SK-N-SH (cell line): Measurements from ENCODE around the gene MMP14. TPM values are rescaled to one million over a fixed set of nuclear protein-coding genes. Genes with fewer than 3 reads are reported as not detected.

ENCODE experiments used
- CTCF ChIA-PET: fragments of 300-600, 350-600 bp; formaldehyde crosslinking; extraction: SDS; loops from one replicate; lab custom pipeline; 2021; lab: Yijun Ruan, JAX
- POLR2A ChIA-PET: fragments of 350-600 bp; sonication (Branson Sonifier 250); formaldehyde crosslinking; extraction: SDS; loops from one replicate; lab custom pipeline; 2020; ENCODE audit warnings: antibody characterized with exemption, inconsistent platforms; lab: Yijun Ruan, JAX
- DNase-seq: peaks from one replicate; pipeline ENCODE4 v3.0.0; 2012
- H2AFZ ChIP-seq: fragments of 200-600 bp; sonication (generic); 2 replicates; pipeline ENCODE4 v1.8.1; 2016; ENCODE audit warnings: antibody characterized with exemption, mild to moderate bottlenecking, low read depth
- H3F3A ChIP-seq: fragments of 200-600 bp; sonication (generic); replicated peaks from 2 replicates; pipeline ENCODE3; 2016; ENCODE audit warnings: antibody characterized with exemption, mild to moderate bottlenecking; ENCODE audit not compliant: insufficient read depth
- H3K27ac ChIP-seq, 2 experiments: fragments of 200-500 bp in 1 of 2; fragments of 200-600 bp in 1 of 2; sonication (Bioruptor generic) in 1 of 2; sonication (generic), shearing (Covaris generic) in 1 of 2; 2 replicates each; pipeline versions ENCODE4 v1.5.1 to v1.6.1; 2014 to 2016; ENCODE audit warnings: low read depth in 2 of 2, inconsistent platforms in 1 of 2, low read length in 1 of 2, mild to moderate bottlenecking in 1 of 2, mixed read lengths in 1 of 2
- H3K27me3 ChIP-seq: fragments of 200-600 bp; sonication (generic), shearing (Covaris generic); 2 replicates; pipeline ENCODE4 v1.6.1; 2016; ENCODE audit warnings: mixed run types; ENCODE audit not compliant: insufficient read depth
- H3K36me3 ChIP-seq, 2 experiments: fragments of 200-500 bp in 1 of 2; fragments of 200-600 bp in 1 of 2; sonication (Bioruptor generic) in 1 of 2; sonication (generic) in 1 of 2; replicated peaks in 1 of 2; 2 replicates each; pipeline versions ENCODE3 to v1.5.1; 2014 to 2016; ENCODE audit warnings: low read length in 1 of 2, mild to moderate bottlenecking in 1 of 2; ENCODE audit not compliant: insufficient read depth in 2 of 2, control insufficient read depth in 1 of 2
- H3K4me1 ChIP-seq, 2 experiments: fragments of 200-500 bp in 1 of 2; fragments of 200-600 bp in 1 of 2; sonication (Bioruptor generic) in 1 of 2; sonication (generic), shearing (Covaris generic) in 1 of 2; 2 replicates each; pipeline versions ENCODE4 v1.5.1 to v1.6.1; 2014 to 2016; ENCODE audit warnings: low read depth in 1 of 2, low read length in 1 of 2, mixed run types in 1 of 2; ENCODE audit not compliant: insufficient read depth in 2 of 2, control insufficient read depth in 1 of 2
- H3K4me2 ChIP-seq: fragments of 200-600 bp; sonication (generic), shearing (Covaris generic); 2 replicates; pipeline ENCODE4 v1.6.1; 2017; ENCODE audit warnings: mixed run types
- H3K4me3 ChIP-seq, 2 experiments: fragments of 200-500 bp in 1 of 2; fragments of 200-600 bp in 1 of 2; sonication (Bioruptor generic) in 1 of 2; sonication (generic), shearing (Covaris generic) in 1 of 2; 2 replicates each; pipeline versions ENCODE4 v1.5.1 to v1.8.1; 2014 to 2016; ENCODE audit warnings: low read depth in 2 of 2, inconsistent platforms in 1 of 2, low read length in 1 of 2, mild to moderate bottlenecking in 1 of 2, mixed read lengths in 1 of 2, moderate library complexity in 1 of 2
- H3K79me2 ChIP-seq: fragments of 200-600 bp; sonication (generic); 2 replicates; pipeline ENCODE4 v1.8.1; 2017; ENCODE audit warnings: mild to moderate bottlenecking; ENCODE audit not compliant: insufficient read depth
- H3K9ac ChIP-seq: fragments of 200-600 bp; sonication (generic); 2 replicates; pipeline ENCODE4 v1.6.1; 2017; ENCODE audit warnings: mixed run types
- H3K9me2 ChIP-seq: fragments of 200-600 bp; sonication (generic); 2 replicates; pipeline ENCODE4 v1.6.1; 2017; ENCODE audit warnings: mixed run types
- H3K9me3 ChIP-seq: fragments of 200-600 bp; sonication (generic); 2 replicates; pipeline ENCODE4 v1.6.1; 2017; ENCODE audit warnings: mixed run types, mild to moderate bottlenecking, moderate library complexity
- H4K20me1 ChIP-seq: fragments of 200-600 bp; sonication (generic); 2 replicates; pipeline ENCODE4 v1.6.1; 2017; ENCODE audit warnings: mild to moderate bottlenecking, mixed run types; ENCODE audit not compliant: insufficient read depth
- EP300 ChIP-seq, 2 experiments: IDR thresholded peaks; 2 replicates each; pipeline versions ENCODE4 v1.4.0 to v1.6.1; 2012; ENCODE audit warnings: borderline replicate concordance in 1 of 2, low read depth in 1 of 2, low read length in 1 of 2
- EZH2phosphoT487 ChIP-seq: fragments of 200-600 bp; sonication (generic); IDR thresholded peaks from 2 replicates; pipeline ENCODE4 v1.6.1; 2017; ENCODE audit warnings: low read depth, mixed run types, mild to moderate bottlenecking, antibody characterized with exemption, moderate library complexity, borderline replicate concordance
- FOXJ3 ChIP-seq: sonication (generic); formaldehyde crosslinking; IDR thresholded peaks from 2 replicates; pipeline ENCODE4 v1.5.1; 2020; ENCODE audit warnings: mild to moderate bottlenecking, missing genetic modification reagents
- FOXM1 ChIP-seq: IDR thresholded peaks from 2 replicates; pipeline ENCODE4 v1.4.0; 2012; ENCODE audit warnings: low read depth, mild to moderate bottlenecking
- GABPA ChIP-seq: IDR thresholded peaks from 2 replicates; pipeline ENCODE4 v1.4.0; 2012; ENCODE audit warnings: low read depth, mild to moderate bottlenecking
- GATA2 ChIP-seq: sonication (generic); formaldehyde crosslinking; IDR thresholded peaks from 2 replicates; pipeline ENCODE4 v1.5.0; 2020; ENCODE audit warnings: mild to moderate bottlenecking, missing genetic modification reagents
- JUND ChIP-seq: IDR thresholded peaks from 2 replicates; pipeline ENCODE4 v1.4.0; 2012
- MEF2A ChIP-seq: IDR thresholded peaks from 2 replicates; pipeline ENCODE4 v1.4.0; 2012; ENCODE audit warnings: low read depth, borderline replicate concordance
- MXI1 ChIP-seq: IDR thresholded peaks from 2 replicates; pipeline ENCODE4 v1.6.1; 2012; ENCODE audit warnings: mild to moderate bottlenecking, low read depth, low read length, improper control_type of control experiment
- NFIC ChIP-seq: IDR thresholded peaks from 2 replicates; pipeline ENCODE4 v1.4.0; 2012; ENCODE audit warnings: borderline replicate concordance
- NRF1 ChIP-seq: IDR thresholded peaks from 2 replicates; pipeline ENCODE4 v1.6.1; 2012; ENCODE audit warnings: low read depth, mild to moderate bottlenecking, low read length
- POLR2AphosphoS5 ChIP-seq: IDR thresholded peaks from 2 replicates; pipeline ENCODE4 v1.6.1; 2012; ENCODE audit warnings: low read depth, low read length
- RAD21 ChIP-seq: IDR thresholded peaks from 2 replicates; pipeline ENCODE4 v1.6.1; 2012; ENCODE audit warnings: mild to moderate bottlenecking, low read length
- RCOR1 ChIP-seq: fragments of 150-350 bp; IDR thresholded peaks from 2 replicates; pipeline ENCODE4 v1.6.1; 2017; ENCODE audit warnings: antibody characterized with exemption, low read length
- RFX5 ChIP-seq: IDR thresholded peaks from 2 replicates; pipeline ENCODE4 v1.6.1; 2012; ENCODE audit warnings: mild to moderate bottlenecking, improper control_type of control experiment, low read length
- TAF1 ChIP-seq: IDR thresholded peaks from 2 replicates; pipeline ENCODE4 v1.6.1; 2012; ENCODE audit warnings: low read depth, mild to moderate bottlenecking, low read length, moderate library complexity, borderline replicate concordance
- TCF12 ChIP-seq: IDR thresholded peaks from 2 replicates; pipeline ENCODE4 v1.4.0; 2012
- TEAD4 ChIP-seq: IDR thresholded peaks from 2 replicates; pipeline ENCODE4 v1.4.0; 2012; ENCODE audit warnings: mild to moderate bottlenecking, borderline replicate concordance; ENCODE audit not compliant: insufficient read depth
- YY1 ChIP-seq: IDR thresholded peaks from 2 replicates; pipeline ENCODE4 v1.4.0; 2012; ENCODE audit warnings: low read depth, mild to moderate bottlenecking
- WGBS: methylation state at CpG from one replicate; pipeline ENCODE4 v1.1.6; 2017; ENCODE audit warnings: low lambda C conversion rate; 5-methylcytosine and 5-hydroxymethylcytosine counted together
- polyA plus RNA-seq, 3 experiments: library from polyadenylated mRNA; depleted of rRNA; stranded (reverse); fragments of >200 nt; gene quantifications; 2 replicates each; pipeline ENCODE4 v1.2.3, GENCODE V29; 2012
- TF ChIP-seq, protein P1 (sequence below): IDR thresholded peaks from 2 replicates; pipeline ENCODE4; 2012
- TF ChIP-seq, protein P2 (sequence below): IDR thresholded peaks from 2 replicates; pipeline ENCODE4 v1.4.0; 2012; ENCODE audit warnings: low read depth
- TF ChIP-seq, protein P3 (sequence below): IDR thresholded peaks from 2 replicates; pipeline ENCODE4 v1.4.0; 2012; ENCODE audit warnings: low read depth, borderline replicate concordance
- TF ChIP-seq, protein P4 (sequence below): fragments of 150-350 bp; IDR thresholded peaks from 2 replicates; pipeline ENCODE4 v1.6.1; 2017; ENCODE audit warnings: antibody characterized with exemption, low read length, low read depth, borderline replicate concordance
- TF ChIP-seq, protein P5 (sequence below): IDR thresholded peaks from 2 replicates; pipeline ENCODE4 v1.6.1; 2012; ENCODE audit warnings: mild to moderate bottlenecking, low read depth, low read length, moderate library complexity
- TF ChIP-seq, protein P6 (sequence below): IDR thresholded peaks from 2 replicates; pipeline ENCODE4 v1.4.0; 2012; ENCODE audit warnings: low read depth, borderline replicate concordance

The MMP14 gene
- polyA plus RNA-seq, 1 of the 3 experiments (the other 2 are of a cell fraction), result 139 TPM

DNA sequence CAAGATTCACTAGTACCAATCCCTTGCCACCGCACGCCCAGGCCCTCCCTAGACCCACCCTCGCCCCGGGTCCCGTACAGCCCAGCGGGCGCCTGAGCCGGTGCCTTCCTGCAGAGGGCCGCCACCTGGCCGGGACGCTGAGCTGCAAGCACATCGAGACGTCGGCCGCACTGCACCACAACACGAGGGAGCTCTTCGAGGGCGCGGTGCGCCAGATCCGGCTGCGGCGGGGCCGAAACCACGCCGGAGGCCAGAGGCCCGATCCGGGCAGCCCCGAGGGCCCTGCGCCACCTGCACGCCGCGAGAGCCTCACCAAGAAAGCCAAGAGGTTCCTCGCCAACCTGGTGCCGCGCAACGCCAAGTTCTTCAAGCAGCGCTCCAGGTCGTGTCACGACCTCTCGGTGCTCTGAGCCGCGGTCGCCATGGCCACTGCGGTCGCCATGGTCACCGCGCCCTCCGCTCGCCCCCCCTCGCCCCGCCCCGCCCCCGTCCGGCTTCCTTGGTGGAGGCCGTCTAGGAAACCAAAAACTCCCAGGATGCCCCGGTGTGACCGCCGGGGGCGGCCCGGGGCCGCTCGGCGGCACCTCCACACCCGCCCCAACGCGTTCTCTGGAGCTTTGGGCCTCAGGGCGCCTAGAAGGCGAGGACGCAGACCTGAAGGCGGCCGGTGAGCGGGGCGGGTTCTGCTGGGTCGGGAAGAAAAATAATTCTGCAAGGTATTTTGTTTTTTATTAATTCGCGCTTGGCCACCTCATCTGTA is 50.3 kb downstream of the MMP14 start:
- H3K27ac ChIP-seq, result peak overlapping the region; percentile 75 to 92
- peak overlapping the region; percentile 63 to 82 for H3K4me3 ChIP-seq
- H3K4me1 ChIP-seq, result peaks cover 8 to 45% of the 10 kb centered on the region in 2 experiments; a peak in 2 of 4 replicates
- WGBS, result 15% methylated on average over 35 of the region's 77 CpGs
- H3K4me2 ChIP-seq, result peak overlapping the region; percentile 88
- peak; percentile 93 for DNase-seq
- peak overlapping the region; percentile 98; the same call in 1 of the 2 replicates for H2AFZ ChIP-seq
- no peaks in the 10 kb centered on the region for H4K20me1 ChIP-seq
- no peaks in the 10 kb centered on the region for H3K9me2 ChIP-seq
- no peaks in the 10 kb centered on the region for H3K36me3 ChIP-seq
- POLR2A ChIA-PET, result interaction anchor here (0.8 to 1.4 kb wide), 2 partner anchors 14 to 121 kb away, joined by 3 to 7 read pairs; no protein-coding TSS in a partner anchor
- CTCF ChIA-PET, result interaction anchor here (0.9 to 13.0 kb wide), 7 partner anchors 9 to 44 kb away, joined by 3 to 96 read pairs (median 13); no protein-coding TSS in a partner anchor
- H3F3A ChIP-seq, result peaks cover 2% of the 10 kb centered on the region
- H3K9ac ChIP-seq, result peak overlapping the region; percentile 82
- H3K9me3 ChIP-seq, result no peaks in the 10 kb centered on the region
- H3K27me3 ChIP-seq, result no peaks in the 10 kb centered on the region
- peaks cover 6% of the 10 kb centered on the region; the same call in 1 of the 2 replicates for H3K79me2 ChIP-seq
- TF ChIP-seq NRF1 (no peak), TCF12 (no peak), JUND (no peak), TAF1 (peak; percentile 17; the same call in 1 of the 2 replicates), GABPA (no peak), MXI1 (peak; percentile 69), RAD21 (no peak), FOXM1 (no peak), RCOR1 (no peak), GATA2 (CRISPR knock-in tag) (no peak), TEAD4 (no peak), RFX5 (no peak), MEF2A (no peak), POLR2AphosphoS5 (peak; percentile 47; the same call in 1 of the 2 replicates), EP300 (IDR thresholded peaks at IDR 0.05; ENCODE audit: borderline replicate concordance in 1 of 2, low read depth in 1 of 2, low read length in 1 of 2) (no peak), NFIC (no peak), EZH2phosphoT487 (no peak), FOXJ3 (CRISPR knock-in tag) (no peak), YY1 (0 out of 2 replicates have a peak, but pooled peaks have one; percentile 43)
- TF ChIP-seq, protein P1, sequence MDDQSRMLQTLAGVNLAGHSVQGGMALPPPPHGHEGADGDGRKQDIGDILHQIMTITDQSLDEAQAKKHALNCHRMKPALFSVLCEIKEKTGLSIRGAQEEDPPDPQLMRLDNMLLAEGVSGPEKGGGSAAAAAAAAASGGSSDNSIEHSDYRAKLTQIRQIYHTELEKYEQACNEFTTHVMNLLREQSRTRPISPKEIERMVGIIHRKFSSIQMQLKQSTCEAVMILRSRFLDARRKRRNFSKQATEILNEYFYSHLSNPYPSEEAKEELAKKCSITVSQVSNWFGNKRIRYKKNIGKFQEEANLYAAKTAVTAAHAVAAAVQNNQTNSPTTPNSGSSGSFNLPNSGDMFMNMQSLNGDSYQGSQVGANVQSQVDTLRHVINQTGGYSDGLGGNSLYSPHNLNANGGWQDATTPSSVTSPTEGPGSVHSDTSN, result no peak
- TF ChIP-seq, protein P2, sequence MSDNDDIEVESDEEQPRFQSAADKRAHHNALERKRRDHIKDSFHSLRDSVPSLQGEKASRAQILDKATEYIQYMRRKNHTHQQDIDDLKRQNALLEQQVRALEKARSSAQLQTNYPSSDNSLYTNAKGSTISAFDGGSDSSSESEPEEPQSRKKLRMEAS, result peak; percentile 67
- TF ChIP-seq, protein P3, sequence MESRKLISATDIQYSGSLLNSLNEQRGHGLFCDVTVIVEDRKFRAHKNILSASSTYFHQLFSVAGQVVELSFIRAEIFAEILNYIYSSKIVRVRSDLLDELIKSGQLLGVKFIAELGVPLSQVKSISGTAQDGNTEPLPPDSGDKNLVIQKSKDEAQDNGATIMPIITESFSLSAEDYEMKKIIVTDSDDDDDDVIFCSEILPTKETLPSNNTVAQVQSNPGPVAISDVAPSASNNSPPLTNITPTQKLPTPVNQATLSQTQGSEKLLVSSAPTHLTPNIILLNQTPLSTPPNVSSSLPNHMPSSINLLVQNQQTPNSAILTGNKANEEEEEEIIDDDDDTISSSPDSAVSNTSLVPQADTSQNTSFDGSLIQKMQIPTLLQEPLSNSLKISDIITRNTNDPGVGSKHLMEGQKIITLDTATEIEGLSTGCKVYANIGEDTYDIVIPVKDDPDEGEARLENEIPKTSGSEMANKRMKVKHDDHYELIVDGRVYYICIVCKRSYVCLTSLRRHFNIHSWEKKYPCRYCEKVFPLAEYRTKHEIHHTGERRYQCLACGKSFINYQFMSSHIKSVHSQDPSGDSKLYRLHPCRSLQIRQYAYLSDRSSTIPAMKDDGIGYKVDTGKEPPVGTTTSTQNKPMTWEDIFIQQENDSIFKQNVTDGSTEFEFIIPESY, result no peak
- TF ChIP-seq, protein P4, sequence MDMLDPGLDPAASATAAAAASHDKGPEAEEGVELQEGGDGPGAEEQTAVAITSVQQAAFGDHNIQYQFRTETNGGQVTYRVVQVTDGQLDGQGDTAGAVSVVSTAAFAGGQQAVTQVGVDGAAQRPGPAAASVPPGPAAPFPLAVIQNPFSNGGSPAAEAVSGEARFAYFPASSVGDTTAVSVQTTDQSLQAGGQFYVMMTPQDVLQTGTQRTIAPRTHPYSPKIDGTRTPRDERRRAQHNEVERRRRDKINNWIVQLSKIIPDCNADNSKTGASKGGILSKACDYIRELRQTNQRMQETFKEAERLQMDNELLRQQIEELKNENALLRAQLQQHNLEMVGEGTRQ, result no peak
- TF ChIP-seq, protein P5, sequence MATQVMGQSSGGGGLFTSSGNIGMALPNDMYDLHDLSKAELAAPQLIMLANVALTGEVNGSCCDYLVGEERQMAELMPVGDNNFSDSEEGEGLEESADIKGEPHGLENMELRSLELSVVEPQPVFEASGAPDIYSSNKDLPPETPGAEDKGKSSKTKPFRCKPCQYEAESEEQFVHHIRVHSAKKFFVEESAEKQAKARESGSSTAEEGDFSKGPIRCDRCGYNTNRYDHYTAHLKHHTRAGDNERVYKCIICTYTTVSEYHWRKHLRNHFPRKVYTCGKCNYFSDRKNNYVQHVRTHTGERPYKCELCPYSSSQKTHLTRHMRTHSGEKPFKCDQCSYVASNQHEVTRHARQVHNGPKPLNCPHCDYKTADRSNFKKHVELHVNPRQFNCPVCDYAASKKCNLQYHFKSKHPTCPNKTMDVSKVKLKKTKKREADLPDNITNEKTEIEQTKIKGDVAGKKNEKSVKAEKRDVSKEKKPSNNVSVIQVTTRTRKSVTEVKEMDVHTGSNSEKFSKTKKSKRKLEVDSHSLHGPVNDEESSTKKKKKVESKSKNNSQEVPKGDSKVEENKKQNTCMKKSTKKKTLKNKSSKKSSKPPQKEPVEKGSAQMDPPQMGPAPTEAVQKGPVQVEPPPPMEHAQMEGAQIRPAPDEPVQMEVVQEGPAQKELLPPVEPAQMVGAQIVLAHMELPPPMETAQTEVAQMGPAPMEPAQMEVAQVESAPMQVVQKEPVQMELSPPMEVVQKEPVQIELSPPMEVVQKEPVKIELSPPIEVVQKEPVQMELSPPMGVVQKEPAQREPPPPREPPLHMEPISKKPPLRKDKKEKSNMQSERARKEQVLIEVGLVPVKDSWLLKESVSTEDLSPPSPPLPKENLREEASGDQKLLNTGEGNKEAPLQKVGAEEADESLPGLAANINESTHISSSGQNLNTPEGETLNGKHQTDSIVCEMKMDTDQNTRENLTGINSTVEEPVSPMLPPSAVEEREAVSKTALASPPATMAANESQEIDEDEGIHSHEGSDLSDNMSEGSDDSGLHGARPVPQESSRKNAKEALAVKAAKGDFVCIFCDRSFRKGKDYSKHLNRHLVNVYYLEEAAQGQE, result no peak
- TF ChIP-seq, protein P6, sequence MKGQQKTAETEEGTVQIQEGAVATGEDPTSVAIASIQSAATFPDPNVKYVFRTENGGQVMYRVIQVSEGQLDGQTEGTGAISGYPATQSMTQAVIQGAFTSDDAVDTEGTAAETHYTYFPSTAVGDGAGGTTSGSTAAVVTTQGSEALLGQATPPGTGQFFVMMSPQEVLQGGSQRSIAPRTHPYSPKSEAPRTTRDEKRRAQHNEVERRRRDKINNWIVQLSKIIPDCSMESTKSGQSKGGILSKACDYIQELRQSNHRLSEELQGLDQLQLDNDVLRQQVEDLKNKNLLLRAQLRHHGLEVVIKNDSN, result no peak
